T-helper 9 cell (primary cell): ENCODE measurements around the gene NFIX.

ENCODE experiments used
- DNase-seq: peaks from one replicate; pipeline ENCODE4 v3.0.0-alpha.2; 2020

Gene NFIX

DNA sequence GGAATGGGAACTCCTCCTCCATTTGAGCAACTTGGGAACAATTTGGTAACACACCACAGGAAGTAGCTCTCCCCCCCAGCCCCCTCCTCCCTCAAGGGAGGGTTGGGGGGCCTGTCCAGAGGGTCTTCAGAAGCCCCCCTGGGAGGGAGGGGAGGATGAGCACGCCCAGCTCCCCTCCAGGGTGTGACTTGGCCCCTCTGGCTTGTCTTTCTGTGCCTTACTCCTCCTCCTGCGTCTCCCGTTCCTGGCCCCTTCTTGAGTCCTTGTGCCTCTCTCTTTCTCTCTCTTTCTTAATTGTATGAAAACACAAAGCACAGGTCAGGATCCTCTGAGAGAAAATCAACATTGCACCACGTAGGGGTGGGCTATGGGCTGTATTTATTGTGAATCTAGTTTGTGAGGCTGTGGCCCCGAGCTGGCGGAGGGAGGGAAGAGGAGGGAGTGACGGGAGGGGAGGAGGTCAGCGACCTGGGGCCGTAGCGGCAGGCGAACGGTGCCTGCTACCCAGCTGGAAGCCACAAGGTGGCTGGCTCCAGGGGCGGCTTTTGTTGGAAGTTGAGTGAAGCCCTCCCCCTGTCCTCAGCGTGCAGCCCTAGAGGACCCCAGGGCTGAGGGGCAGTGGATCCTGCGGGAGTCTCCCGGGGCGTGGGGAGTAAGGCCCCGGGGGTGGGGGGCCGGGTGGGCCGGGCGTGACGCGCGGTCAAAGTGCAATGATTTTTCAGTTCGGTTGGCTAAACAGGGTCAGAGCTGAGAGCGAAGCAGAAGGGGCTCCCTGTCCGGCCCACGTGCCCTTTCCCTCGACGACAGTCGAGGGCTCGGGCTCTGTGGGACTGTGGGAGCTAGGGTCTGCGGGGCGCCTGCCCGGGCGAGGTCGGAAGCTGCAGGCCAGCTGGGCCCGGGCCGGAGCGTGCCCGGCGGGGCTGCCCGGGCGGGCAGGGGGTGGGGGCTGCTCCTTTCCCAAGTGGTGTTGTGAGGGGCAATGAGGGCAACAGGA, 101.0 kb downstream of the NFIX start:
- no peak for DNase-seq

- no peak for DNase-seq
Measured at GRCh38 chr19:13097033-13097462, 101.8 kb downstream of the NFIX start.

- DNase-seq: no peak
Measured at GRCh38 chr19:13097463-13098258, 102.4 kb downstream of the NFIX start.

DNA sequence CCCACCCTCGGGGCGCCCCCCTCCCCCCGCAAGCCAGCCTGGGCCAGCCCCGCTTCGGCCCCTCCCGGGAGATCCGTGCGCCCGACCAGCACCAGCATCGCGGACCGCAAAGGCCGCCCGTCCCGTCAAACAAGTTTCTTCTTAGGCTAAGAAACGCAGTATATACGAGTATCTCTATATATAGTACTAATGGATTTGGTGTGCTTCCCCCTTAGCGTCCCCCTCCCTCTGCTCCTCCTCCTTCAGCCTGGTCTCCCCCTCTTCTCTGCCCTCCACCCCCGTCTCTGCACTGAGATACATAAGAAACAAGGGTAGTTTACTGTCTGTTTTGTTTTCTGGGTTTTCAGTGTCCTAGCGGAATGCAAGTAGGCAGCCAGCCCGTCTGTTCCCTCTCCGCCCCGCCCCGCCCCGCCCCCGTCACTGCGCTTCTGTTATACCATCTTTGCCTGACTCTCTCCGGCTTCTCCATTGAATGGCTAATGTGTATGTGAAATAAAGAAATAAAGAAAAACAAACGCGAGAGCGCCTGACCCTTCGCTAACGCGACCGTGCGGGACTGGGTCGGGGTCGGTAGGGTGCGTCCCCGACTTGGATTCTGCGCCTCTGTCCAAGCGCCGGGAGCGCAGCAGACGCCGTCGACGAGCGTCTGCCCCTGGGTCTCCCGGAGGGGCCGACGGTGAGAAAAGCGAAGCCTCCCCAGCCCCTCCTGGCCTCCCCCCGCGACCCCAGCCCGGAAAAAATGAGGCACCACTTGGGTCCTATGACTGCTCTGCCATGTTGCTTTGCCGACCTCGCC, 103.2 kb downstream of the NFIX start:
- no peak for DNase-seq

- DNase-seq: peak; percentile 72
Measured at GRCh38 chr19:13099073-13099999, 104.1 kb downstream of the NFIX start.

GRCh38 chr19:13100031-13100588, 104.8 kb downstream of the NFIX start:
- DNase-seq: no peak

- DNase-seq: no peak
Measured at GRCh38 chr19:13100841-13101589, 105.7 kb downstream of the NFIX start.

GRCh38 chr19:13101590-13102415, 106.5 kb downstream of the NFIX start:
- DNase-seq: no peak

- no peak for DNase-seq
Measured at GRCh38 chr19:13102416-13102665, 107.1 kb downstream of the NFIX start.

- no peak for DNase-seq
Measured at GRCh38 chr19:13102666-13103580, 107.6 kb downstream of the NFIX start, which contains the start of gene LYL1. Gene LYL1 (minus strand): TSS chr19:13102858. CDS start chr19:13101171, 1,687 bp downstream.

DNA sequence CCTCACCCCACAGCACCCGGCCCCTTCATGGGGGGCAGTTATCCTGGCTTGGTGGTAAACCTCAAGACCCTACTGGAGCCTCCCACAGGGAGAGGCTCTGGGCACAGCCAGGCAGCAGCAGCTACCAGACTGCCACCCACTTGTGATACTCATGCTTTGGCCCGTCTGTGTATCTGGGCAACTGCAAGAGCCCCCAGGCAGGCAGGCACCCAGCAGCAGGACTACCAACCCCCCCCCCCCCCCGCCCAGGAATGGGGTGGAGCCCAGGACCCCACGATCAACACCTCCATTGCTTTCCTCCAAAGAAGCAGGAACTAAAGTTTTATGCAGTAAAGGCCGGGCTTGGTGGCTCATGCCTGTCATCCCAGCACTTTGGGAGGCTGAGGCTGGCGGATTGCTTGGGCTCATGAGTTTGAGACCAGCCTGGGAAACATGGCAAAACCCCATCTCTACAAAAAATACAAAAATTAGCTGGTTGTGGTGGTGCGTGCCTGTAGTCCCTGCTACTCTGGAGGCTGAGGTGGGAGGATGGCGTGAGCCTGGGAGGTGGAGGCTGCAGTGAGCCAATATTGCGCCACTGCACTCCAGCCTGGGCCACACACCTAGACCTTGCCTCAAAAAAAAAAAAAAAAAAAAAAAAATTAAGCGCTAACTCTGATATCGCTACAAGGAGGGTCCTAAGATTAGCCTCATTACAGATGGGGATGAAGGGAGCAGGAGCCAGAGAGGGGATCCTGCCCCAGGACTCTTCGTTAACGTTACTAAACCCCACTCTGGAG, 108.5 kb downstream of the NFIX start:
- no peak for DNase-seq

GRCh38 chr19:13104360-13104847, 109.1 kb downstream of the NFIX start:
- DNase-seq: peak; percentile 64

- DNase-seq: no peak
Measured at GRCh38 chr19:13104848-13105711, 109.8 kb downstream of the NFIX start.

DNA sequence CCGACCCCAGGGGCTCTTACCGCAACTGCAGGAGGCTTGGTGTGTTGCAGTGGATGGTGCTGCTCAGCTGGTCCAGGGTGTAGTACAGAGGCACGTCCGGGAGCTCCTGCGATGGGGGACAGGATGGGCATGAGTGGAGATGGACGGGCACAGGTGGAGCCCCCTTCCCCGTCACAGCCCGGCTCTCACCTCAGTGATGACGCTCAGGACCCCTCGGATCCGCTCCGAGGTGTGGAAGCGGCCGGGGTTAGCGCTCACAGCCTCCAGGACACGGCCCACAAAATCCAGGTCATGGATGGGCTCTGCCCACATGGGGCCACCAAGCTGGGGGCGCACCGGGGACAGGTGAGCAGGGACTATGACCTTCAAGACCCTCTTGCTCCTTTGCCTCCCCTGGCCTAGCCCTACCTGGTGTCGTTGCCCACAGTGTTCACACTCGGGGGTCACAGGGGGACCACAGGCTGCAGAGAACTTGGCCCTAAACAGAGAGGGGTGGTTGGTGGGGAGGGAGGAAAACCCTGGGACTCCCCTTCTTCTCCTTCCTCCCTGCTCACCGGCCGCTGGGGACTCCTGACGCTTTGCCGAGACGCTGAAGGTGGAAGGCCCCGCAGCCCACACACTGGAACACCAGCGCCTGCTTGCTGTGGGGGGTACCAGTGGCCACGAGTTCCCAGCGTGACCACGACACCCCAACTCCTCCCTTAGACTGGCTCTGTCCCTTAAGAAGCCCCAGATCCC, 114.3 kb downstream of the NFIX start:
- DNase-seq: no peak

- no peak for DNase-seq
Measured at GRCh38 chr19:13110099-13110610, 114.9 kb downstream of the NFIX start.

DNA sequence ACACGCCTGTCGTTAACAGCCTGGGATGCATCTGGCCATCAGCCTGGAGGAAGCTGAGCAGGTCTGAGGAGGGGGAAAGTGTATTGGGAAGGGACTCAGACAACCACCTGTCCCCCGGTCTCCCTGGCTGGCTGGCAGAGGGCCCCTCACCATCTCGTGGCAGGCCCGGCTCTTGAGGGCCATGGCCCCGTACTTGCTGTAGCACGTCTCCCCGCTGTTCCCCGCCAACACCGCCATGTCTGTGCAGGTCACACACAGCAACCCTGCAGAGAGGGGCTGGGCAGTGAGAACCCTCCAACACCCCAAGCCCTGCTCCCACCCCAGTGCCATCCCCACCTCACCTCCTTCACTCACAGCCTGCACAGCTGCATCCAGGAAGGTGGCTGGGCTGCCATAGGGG, 117.3 kb downstream of the NFIX start:
- no peak for DNase-seq
